Measurements from ENCODE around the gene DHRS2. TPM values are rescaled to one million over a fixed set of nuclear protein-coding genes. Genes with fewer than 3 reads are reported as not detected.
"Not testable (repeated sequence)": the region's sequence is repeated elsewhere in the genome, so short reads cannot be mapped to it uniquely, and the experiment has no call there.

The DHRS2 gene
- total and polyA plus RNA-seq, 2 of the 13 experiments (the other 11 are each of a cell fraction or from before 2014, with no cell fraction given): 1,621 to 3,021 TPM

DNA sequence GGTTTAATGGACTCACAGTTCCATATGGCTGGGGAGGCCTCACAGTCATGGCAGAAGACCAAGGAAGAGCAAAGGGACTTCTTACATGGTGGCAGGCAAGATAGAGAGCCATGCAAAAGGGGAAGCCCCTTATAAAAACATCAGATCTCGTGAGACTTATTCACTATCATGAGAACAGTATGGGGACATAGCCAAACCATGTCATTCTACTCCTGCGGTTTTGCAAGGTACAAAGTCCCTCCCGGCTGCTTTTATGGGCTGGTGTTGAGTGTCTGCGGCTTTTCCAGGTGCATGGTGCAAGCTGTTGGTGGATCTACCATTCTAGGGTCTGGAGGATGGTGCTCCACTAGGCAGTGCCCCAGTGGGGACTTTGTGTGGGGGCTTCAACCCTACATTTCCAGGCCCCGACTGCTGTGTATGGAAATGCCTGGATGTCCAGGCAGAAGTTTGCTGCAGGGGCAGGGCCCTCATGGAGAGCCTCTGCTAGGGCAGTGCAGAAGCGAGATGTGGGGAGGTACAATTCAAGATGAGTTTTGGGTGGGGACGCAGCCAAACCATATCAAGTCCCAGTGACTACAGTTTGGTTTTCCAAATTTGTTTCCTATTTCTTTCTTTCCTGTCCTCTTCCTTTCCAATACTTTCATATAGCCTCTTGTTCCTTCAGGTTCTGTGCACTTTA lies 26.6 kb upstream of the DHRS2 start:
- POLR2A ChIA-PET: interaction anchor here (0.8 to 14.7 kb wide), 25 partner anchors 8 to 633 kb away, joined by 3 to 1105 read pairs (median 5); partner anchors contain the start of genes ACIN1, BCL2L2, C14orf119 and DHRS2
- peaks cover 96% of the 10 kb centered on the region for H3K4me1 ChIP-seq (ENCODE audit: insufficient read depth, low read length)
- peak overlapping the region; percentile 54 for H3K9ac ChIP-seq (ENCODE audit: insufficient read depth, low read depth, low read length)
- peak overlapping the region in 2 of 3 experiments; percentile 33 to 54; a peak in 4 of 6 replicates for H3K4me3 ChIP-seq (replicated peaks in 1 of 3; ENCODE audit: insufficient read depth in 1 of 3, low read depth in 2 of 3, low read length in 3 of 3)
- H3K79me2 ChIP-seq (ENCODE audit: insufficient read depth, low read length); H3K36me3 ChIP-seq (replicated peaks in 1 of 2; ENCODE audit: control insufficient read depth in 1 of 2, insufficient read depth in 2 of 2, low read length in 2 of 2); H2AFZ ChIP-seq (ENCODE audit: low read length); H3K9me3 ChIP-seq (ENCODE audit: low read length); H4K20me1 ChIP-seq (ENCODE audit: insufficient read depth, low read length); H3K27me3 ChIP-seq (ENCODE audit: control insufficient read depth in 1 of 2, insufficient read depth in 2 of 2, low read length in 2 of 2); in situ Hi-C loops (cut with HindIII; ENCODE audit: extremely low pct_ligation_motif_present, low pct_unique_long_range_greater_than_20kb): not testable (repeated sequence)
- intact Hi-C loops (cut with micrococcal nuclease; ENCODE audit: unreplicated experiment): loop anchor here (1.0 to 5.0 kb wide), 3 partner anchors 7 to 483 kb away; partner anchors contain the start of gene PCK2
- CTCF ChIA-PET (ENCODE audit: low intra/inter-chr PET ratio, low total read pairs): interaction anchor here (1.1 to 2.4 kb wide), 2 partner anchors 22 to 24 kb away, joined by 3 to 8 read pairs; no protein-coding TSS in a partner anchor
- TSS peak; percentile 79 for BruUV-seq (replicated peaks)
- H3K27ac ChIP-seq (ENCODE audit: extremely low read length, insufficient read depth, low read length): peak overlapping the region; percentile 89
- 9% methylated on average over 7 of the region's 7 CpGs for WGBS (ENCODE audit: low lambda C conversion rate)
- peak overlapping the region; percentile 86 for H3K4me2 ChIP-seq (ENCODE audit: low read depth, low read length)
- peak; percentile 75 for ATAC-seq
- DNase-seq (ENCODE audit: low spot score): peak; percentile 99
- peak; percentile 42 for FAIRE-seq
- TF ChIP-seq THAP9 (CRISPR knock-in tag; IDR thresholded peaks at IDR 0.05; ENCODE audit: borderline replicate concordance) (0 out of 2 replicates have a peak, but pooled peaks have one; percentile 28), ZNF687 (CRISPR knock-in tag; IDR thresholded peaks at IDR 0.05) (peak; percentile 80), MYC (CRISPR knock-in tag; IDR thresholded peaks at IDR 0.05; ENCODE audit: borderline replicate concordance) (peak; percentile 69), ZNF891 (CRISPR knock-in tag; IDR thresholded peaks at IDR 0.05) (0 out of 2 replicates have a peak, but pooled peaks have one; percentile 27), TAF1 (CRISPR knock-in tag; IDR thresholded peaks at IDR 0.05) (peak; percentile 64), ZNF564 (CRISPR knock-in tag; IDR thresholded peaks at IDR 0.05) (peak; percentile 47; the same call in 1 of the 2 replicates), CHD4 (IDR thresholded peaks at IDR 0.05; ENCODE audit: borderline replicate concordance, low read length) (peak; percentile 96), ZFP36L1 (CRISPR knock-in tag; IDR thresholded peaks at IDR 0.05) (peak; percentile 82; the same call in 1 of the 2 replicates), KMT2B (CRISPR knock-in tag; IDR thresholded peaks at IDR 0.05) (peak; percentile 59), ZNF501 (CRISPR knock-in tag; IDR thresholded peaks at IDR 0.05) (peak; percentile 83)
- TF ChIP-seq, protein P1, sequence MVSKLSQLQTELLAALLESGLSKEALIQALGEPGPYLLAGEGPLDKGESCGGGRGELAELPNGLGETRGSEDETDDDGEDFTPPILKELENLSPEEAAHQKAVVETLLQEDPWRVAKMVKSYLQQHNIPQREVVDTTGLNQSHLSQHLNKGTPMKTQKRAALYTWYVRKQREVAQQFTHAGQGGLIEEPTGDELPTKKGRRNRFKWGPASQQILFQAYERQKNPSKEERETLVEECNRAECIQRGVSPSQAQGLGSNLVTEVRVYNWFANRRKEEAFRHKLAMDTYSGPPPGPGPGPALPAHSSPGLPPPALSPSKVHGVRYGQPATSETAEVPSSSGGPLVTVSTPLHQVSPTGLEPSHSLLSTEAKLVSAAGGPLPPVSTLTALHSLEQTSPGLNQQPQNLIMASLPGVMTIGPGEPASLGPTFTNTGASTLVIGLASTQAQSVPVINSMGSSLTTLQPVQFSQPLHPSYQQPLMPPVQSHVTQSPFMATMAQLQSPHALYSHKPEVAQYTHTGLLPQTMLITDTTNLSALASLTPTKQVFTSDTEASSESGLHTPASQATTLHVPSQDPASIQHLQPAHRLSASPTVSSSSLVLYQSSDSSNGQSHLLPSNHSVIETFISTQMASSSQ (IDR thresholded peaks at IDR 0.05; ENCODE audit: low read depth): peak; percentile 79
- TF ChIP-seq, protein P1 (CRISPR knock-in tag; IDR thresholded peaks at IDR 0.05; ENCODE audit: borderline replicate concordance): peak; percentile 63

Measured in HepG2 (cell line).